MG63 (cell line): Measurements from ENCODE around the gene WDR64. TPM values are rescaled to one million over a fixed set of nuclear protein-coding genes. Genes with fewer than 3 reads are reported as not detected.

Experiments
- DNase-seq: peaks from one replicate; pipeline ENCODE4 v3.0.0-alpha.2; 2020
- H3K27me3 ChIP-seq: fragments of 250-450 bp; sonication (Bioruptor Pico); 2 replicates; pipeline ENCODE4 v1.5.1; 2020; ENCODE audit warnings: mild to moderate bottlenecking, moderate library complexity
- H3K36me3 ChIP-seq: fragments of 250-450 bp; sonication (Bioruptor Pico); 2 replicates; pipeline ENCODE4 v1.5.1; 2020; ENCODE audit warnings: mild to moderate bottlenecking, moderate library complexity
- H3K4me3 ChIP-seq: fragments of 250-450 bp; sonication (Bioruptor Pico); 2 replicates; pipeline ENCODE4 v1.5.1; 2020; ENCODE audit warnings: mild to moderate bottlenecking, moderate library complexity
- H3K9me3 ChIP-seq: fragments of 250-450 bp; sonication (Bioruptor Pico); 2 replicates; pipeline ENCODE4 v1.5.1; 2020; ENCODE audit warnings: mild to moderate bottlenecking, moderate library complexity
- total RNA-seq: library from RNA; depleted of rRNA; stranded (reverse); fragments of >200 nt; shearing (Covaris generic); gene quantifications from 2 replicates; pipeline ENCODE4 v1.2.3, GENCODE V29; 2014; ENCODE audit warnings: low replicate concordance; rRNA removed

The WDR64 gene
- not detected in 2 replicates for total RNA-seq

DNA sequence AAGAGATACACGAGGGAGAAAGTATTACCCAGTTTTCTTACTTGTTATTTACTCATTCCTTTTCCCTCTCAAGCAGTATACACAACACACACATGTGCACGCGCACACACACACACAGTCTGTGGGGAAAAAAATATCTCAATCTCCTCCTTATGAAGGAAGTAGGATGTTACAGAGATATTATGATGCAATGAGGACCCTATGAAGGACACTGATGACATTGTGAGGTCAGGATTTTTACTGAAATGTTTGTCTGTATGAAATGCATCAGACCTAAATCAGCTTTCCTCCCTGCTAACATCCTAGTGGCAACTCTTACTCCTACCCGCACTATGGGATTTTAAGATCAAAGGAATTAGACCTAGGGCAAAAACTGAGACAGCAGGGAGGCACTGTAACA lies at the start of gene WDR64:
Gene WDR64 (plus strand): TSS at position 270 of the 400 bp plus-strand sequence. CDS start 204 bp downstream, outside the sequence.
- H3K9me3 ChIP-seq: no peaks in the 10 kb centered on the region
- H3K4me3 ChIP-seq: no peak within 1 kb of the TSS
- DNase-seq: no peak
- no peaks in the 10 kb centered on the region for H3K36me3 ChIP-seq
- H3K27me3 ChIP-seq: peaks cover 3% of the 10 kb centered on the region; the same call in 1 of the 2 replicates

GRCh38 chr1:241603731-241604245 lies 48.3 kb upstream of the WDR64 start:
- DNase-seq: peak; percentile 47
- no peak overlapping the region for H3K4me3 ChIP-seq
- H3K36me3 ChIP-seq: no peaks in the 10 kb centered on the region
- no peaks in the 10 kb centered on the region for H3K9me3 ChIP-seq
- no peaks in the 10 kb centered on the region; the same call in 1 of the 2 replicates for H3K27me3 ChIP-seq

DNA sequence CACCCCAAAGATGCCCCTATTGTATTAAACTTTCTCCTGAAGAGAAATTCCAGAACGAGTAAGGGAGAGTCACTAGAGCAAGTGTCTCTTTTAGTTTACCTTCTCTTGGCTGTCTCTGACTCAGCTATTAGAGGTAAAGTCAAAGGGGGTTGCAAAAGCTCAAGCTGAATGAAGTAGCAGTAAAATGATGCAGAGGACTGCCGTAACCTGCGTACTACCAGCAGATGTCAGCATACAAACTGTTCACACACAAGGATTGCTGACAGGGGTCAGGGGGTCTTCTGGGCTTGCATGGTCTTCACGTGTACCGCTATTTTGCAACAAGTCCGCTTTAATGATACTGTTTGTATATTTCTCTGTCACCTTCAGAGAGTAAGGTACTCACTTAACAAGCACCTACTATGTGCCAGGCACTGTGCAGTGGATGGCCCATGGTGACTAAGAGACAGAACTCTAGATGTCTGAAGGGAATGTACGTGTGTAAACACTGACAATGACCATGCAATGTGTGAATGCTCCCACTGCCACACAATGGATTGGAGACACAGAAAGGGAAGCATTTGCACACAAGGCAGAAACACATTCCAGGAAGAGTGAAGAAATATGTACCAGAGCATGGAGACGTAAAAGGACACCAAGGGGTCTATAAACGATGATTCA lies 46.8 kb upstream of the WDR64 start:
- DNase-seq: no peak
- Histone ChIP-seq H3K36me3 (no peaks in the 10 kb centered on the region), H3K4me3 (no peak overlapping the region), H3K9me3 (no peaks in the 10 kb centered on the region), H3K27me3 (no peaks in the 10 kb centered on the region; the same call in none of the 2 replicates)

DNA sequence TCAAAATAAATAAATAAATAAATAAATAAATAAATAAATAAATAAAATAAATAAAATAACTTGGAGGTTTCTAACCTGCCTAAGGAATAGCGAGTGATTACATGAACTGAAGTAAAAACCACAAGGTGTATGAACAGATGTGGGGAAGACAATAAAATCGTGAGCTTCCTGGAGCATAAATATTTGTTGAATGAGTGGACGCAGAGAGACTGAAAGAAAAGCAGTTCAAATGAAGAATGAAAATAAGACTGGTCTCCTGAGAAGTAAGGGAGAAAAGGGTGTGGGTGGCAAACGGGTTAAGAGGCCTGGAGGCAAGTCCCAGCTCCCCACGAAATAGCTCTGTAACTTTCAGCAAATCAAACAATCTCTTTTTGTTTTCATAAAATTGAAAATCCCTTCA lies 45.5 kb upstream of the WDR64 start:
- H3K9me3 ChIP-seq: no peaks in the 10 kb centered on the region
- H3K4me3 ChIP-seq: no peak overlapping the region
- no peaks in the 10 kb centered on the region for H3K36me3 ChIP-seq
- H3K27me3 ChIP-seq: no peaks in the 10 kb centered on the region; the same call in none of the 2 replicates
- DNase-seq: no peak

DNA sequence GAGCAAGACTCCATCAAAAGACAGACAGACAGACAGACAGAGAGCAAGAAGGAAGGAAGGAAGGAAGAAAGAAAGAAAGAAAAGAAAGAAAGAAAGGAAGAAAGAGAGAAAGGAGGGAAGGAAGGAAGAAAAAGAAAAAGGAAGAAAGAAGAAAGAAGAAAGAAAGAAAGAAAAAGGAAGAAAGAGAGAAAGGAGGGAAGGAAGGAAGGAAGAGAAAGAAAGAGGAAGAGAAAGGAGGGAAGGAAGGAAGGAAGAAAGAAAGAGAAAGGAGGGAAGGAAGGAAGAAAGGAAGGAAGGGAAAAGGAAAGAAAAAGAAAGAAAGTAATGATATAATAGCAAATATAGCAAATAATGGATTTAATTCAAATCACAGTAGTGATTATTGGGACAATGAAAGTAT lies 44.6 kb upstream of the WDR64 start:
- no peaks in the 10 kb centered on the region; the same call in none of the 2 replicates for H3K27me3 ChIP-seq
- no peak for DNase-seq
- H3K4me3 ChIP-seq: no peak overlapping the region
- no peaks in the 10 kb centered on the region for H3K36me3 ChIP-seq
- H3K9me3 ChIP-seq: no peaks in the 10 kb centered on the region

DNA sequence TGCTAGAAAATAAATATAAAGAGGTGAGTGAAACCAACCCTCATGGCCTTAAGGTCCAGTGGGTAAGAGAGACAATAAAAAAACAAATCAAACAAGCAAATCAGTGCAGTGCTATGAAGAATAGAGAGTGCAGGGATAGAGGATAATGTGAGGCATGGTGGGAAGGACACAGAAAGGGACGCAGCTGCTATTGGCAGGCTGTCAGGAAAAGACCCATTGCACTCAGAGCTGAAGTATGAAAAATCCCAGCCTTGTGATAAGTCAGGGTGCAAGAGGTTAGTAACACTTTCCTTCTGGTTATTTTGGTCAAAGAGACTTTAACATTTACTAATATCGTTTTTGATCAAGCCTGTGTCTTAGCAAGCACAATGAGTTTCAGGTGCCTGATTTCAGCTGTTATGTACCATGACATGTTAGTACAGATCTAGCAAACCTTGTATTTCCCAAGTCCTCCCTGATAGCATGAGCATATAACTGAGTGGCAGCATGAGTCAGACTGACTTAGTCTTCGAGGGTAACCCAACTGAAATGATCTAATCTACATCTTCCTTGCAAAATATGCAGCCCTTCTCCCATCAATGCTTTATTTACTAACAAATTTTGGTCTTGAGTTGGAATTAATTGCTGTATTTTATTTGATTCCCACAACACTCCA lies 43.6 kb upstream of the WDR64 start:
- Histone ChIP-seq H3K36me3 (no peaks in the 10 kb centered on the region), H3K27me3 (no peaks in the 10 kb centered on the region; the same call in none of the 2 replicates), H3K9me3 (no peaks in the 10 kb centered on the region), H3K4me3 (no peak overlapping the region)
- no peak for DNase-seq

DNA sequence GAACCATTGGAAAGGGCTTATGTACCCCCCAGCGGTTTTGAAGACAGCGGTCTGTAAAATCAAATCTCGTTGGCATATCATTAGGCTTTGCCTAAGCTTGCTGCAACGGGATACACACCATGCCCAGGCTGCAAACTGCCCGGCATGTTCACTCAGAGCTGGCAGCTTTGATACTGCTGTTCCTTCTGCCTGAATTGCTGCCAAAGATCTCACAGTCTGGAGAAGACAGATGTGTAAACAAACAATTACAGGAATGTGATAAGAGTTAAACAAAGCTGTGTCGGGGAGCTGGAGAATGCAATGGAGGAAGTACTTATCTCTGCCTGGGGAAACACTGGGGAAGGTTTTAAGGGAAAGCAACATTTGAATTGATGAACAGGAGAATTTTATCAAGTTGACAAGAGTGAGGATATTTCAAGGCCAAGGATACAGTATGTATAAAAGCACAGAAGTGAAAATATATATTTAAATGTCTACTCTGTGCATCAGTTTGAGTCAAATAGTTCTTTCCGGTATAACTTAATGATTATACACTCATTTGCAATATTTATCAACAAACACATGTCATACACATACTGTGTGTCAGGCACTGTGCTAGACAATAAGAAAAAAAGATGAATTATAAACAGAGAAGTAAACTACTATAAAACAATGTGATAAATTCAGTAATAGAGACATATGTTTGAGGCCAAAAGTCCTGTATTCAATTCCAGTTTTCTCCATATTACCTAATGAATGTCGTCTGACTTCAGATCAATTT lies 41.8 kb upstream of the WDR64 start:
- Histone ChIP-seq H3K9me3 (no peaks in the 10 kb centered on the region), H3K27me3 (no peaks in the 10 kb centered on the region; the same call in none of the 2 replicates), H3K4me3 (no peak overlapping the region), H3K36me3 (no peaks in the 10 kb centered on the region)
- DNase-seq: peak; percentile 70

DNA sequence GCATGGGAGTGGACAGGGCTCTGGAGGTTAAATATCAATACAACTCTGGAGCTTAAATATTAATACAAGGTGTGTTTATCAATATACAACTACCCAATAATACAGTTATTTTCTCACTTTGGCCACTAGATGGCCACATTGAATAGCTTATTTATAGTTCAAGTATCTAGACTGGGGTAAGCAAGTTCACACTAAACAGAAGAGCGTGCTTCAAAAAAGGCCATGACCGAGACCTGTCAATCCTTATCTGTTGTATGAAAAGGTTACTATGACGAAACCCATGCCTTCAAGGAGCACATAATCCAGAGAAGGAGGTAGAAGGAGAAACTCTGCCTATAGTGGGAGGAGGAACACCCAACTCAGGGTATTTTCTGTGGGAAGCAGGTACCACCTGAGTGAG lies 41.0 kb upstream of the WDR64 start:
- DNase-seq: no peak
- H3K27me3 ChIP-seq: no peaks in the 10 kb centered on the region; the same call in 1 of the 2 replicates
- no peak overlapping the region for H3K4me3 ChIP-seq
- H3K9me3 ChIP-seq: no peaks in the 10 kb centered on the region
- H3K36me3 ChIP-seq: no peaks in the 10 kb centered on the region

GRCh38 chr1:241611736-241612135 lies 40.3 kb upstream of the WDR64 start:
- no peak overlapping the region for H3K4me3 ChIP-seq
- no peaks in the 10 kb centered on the region; the same call in 1 of the 2 replicates for H3K27me3 ChIP-seq
- H3K9me3 ChIP-seq: no peaks in the 10 kb centered on the region
- no peaks in the 10 kb centered on the region for H3K36me3 ChIP-seq
- DNase-seq: no peak

- no peaks in the 10 kb centered on the region for H3K9me3 ChIP-seq
- DNase-seq: peak; percentile 43
- no peaks in the 10 kb centered on the region for H3K36me3 ChIP-seq
- H3K4me3 ChIP-seq: no peak overlapping the region
- no peaks in the 10 kb centered on the region; the same call in 1 of the 2 replicates for H3K27me3 ChIP-seq
These were observed 39.3 kb upstream of the WDR64 start for GRCh38 chr1:241612533-241613477.

DNA sequence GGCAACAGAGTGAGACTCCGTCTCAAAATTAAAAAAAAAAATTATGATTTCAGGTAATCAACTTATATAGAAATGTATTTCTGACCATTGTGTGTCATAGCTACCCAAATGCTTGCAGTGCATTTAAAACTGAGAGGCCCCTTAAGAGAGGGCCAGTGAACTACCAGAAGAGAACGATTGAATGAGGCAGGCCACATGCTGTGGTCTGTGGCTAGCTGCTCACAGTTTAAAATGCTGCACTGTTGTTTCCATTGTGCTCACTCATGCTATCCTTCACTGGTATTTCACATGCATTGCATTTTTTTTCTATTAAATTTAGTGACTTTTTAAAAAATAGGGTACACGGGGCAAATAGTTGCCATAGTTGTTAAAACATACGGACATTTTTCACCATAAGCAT lies 37.9 kb upstream of the WDR64 start:
- no peaks in the 10 kb centered on the region for H3K9me3 ChIP-seq
- H3K4me3 ChIP-seq: no peak overlapping the region
- no peaks in the 10 kb centered on the region for H3K36me3 ChIP-seq
- DNase-seq: no peak
- no peaks in the 10 kb centered on the region; the same call in 1 of the 2 replicates for H3K27me3 ChIP-seq

DNA sequence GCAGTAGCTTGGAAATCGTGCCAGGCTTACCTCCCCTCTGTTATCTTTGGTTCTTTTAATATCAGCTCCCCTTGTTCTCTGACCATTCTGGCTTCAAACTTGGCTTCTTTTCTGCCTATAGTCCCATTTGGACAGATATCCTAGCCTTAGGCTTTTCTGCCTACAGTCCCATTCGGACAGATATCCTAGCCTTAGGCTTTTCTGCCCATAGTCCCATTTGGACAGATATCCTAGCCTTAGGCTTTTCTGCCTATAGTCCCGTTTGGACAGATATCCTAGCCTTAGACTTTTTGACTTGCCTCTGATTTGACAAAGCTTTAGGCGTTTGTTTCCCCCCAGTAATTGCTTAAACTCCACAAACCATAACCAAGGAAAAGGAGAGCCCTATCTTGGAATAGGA lies 37.5 kb upstream of the WDR64 start:
- no peaks in the 10 kb centered on the region for H3K36me3 ChIP-seq
- DNase-seq: no peak
- H3K4me3 ChIP-seq: no peak overlapping the region
- H3K9me3 ChIP-seq: no peaks in the 10 kb centered on the region
- no peaks in the 10 kb centered on the region; the same call in 1 of the 2 replicates for H3K27me3 ChIP-seq

- no peaks in the 10 kb centered on the region for H3K27me3 ChIP-seq
- no peaks in the 10 kb centered on the region for H3K9me3 ChIP-seq
- DNase-seq: peak; percentile 37
- H3K4me3 ChIP-seq: no peak overlapping the region
- H3K36me3 ChIP-seq: no peaks in the 10 kb centered on the region
These were observed 36.8 kb upstream of the WDR64 start for GRCh38 chr1:241615043-241615974.

DNA sequence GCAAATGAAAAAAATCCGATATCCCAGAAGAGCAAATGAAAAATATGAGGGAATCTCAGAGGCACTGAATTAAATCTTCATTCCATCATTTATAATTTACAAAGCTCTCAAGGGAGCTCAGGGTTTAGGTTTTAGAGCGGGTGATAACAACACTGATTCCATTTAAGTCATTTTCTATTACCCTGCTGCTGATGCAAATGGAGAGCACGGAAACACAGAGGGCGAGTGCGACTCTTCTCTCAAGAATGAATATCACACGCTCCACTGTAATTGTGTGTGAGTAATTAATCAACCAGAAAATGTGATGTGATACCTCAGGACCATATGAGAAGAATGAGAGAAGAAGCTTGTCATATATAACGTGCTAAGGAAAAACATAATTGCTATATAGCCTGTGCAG lies 34.7 kb upstream of the WDR64 start:
- no peak overlapping the region for H3K4me3 ChIP-seq
- no peaks in the 10 kb centered on the region for H3K36me3 ChIP-seq
- no peaks in the 10 kb centered on the region for H3K9me3 ChIP-seq
- no peak for DNase-seq
- no peaks in the 10 kb centered on the region for H3K27me3 ChIP-seq

DNA sequence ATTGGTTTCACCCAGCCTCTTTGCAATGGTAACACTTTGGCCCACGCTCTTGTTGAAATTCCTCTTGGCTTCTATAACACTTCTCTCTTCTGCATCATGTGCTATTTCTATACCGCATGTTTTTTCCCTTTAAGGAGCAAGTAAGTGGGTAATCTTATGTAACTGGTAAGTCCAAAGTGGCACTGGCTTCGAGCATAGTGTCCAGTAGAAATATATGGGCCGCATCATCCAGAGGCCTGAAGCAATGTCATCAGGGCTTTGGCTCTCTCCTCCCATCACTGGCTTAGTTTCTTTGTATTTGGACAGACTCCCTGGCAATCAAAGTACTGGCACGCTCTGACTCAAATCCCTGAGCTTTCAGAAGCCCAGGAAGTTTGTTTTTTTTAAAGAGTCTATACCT lies 29.4 kb upstream of the WDR64 start:
- no peaks in the 10 kb centered on the region for H3K9me3 ChIP-seq
- no peaks in the 10 kb centered on the region for H3K27me3 ChIP-seq
- H3K4me3 ChIP-seq: no peak overlapping the region
- peak; percentile 73 for DNase-seq
- no peaks in the 10 kb centered on the region for H3K36me3 ChIP-seq
